Fibroblast of villous mesenchyme (primary cell): ENCODE measurements around the gene CH25H. TPM values are rescaled to one million over a fixed set of nuclear protein-coding genes. Genes with fewer than 3 reads are reported as not detected.

ENCODE experiments used
- DNase-seq: peaks from one replicate; pipeline ENCODE4 v3.0.0-alpha.2; 2010; ENCODE audit warnings: low read depth
- H3K4me3 ChIP-seq: 2 replicates; pipeline ENCODE4 v1.5.1; 2011; ENCODE audit warnings: low read depth, mild to moderate bottlenecking, low read length
- CTCF ChIP-seq: IDR thresholded peaks from 2 replicates; pipeline ENCODE4 v1.5.1; 2012; ENCODE audit warnings: low read depth, mild to moderate bottlenecking, low read length; ENCODE audit not compliant: insufficient read depth
- total RNA-seq: library from RNA; depleted of rRNA; stranded (reverse); fragments of >200 nt; gene quantifications from 2 replicates; pipeline ENCODE4 v1.2.3, GENCODE V29; 2012

The CH25H gene
- total RNA-seq, 1 donor: under 0.01 TPM

- no peak overlapping the region for H3K4me3 ChIP-seq
- TF ChIP-seq CTCF: no peak
- no peak for DNase-seq
These were observed 21.8 kb upstream of the CH25H start for GRCh38 chr10:89228962-89229361.

- DNase-seq: no peak
- no peak for TF ChIP-seq CTCF
- H3K4me3 ChIP-seq: no peak overlapping the region
These were observed 21.0 kb upstream of the CH25H start for GRCh38 chr10:89228146-89228545.

GRCh38 chr10:89226891-89227290, 19.8 kb upstream of the CH25H start:
- no peak for DNase-seq
- no peak for TF ChIP-seq CTCF
- no peak overlapping the region for H3K4me3 ChIP-seq

GRCh38 chr10:89224739-89225443, 17.8 kb upstream of the CH25H start:
- peak; percentile 44 for TF ChIP-seq CTCF
- no peak overlapping the region for H3K4me3 ChIP-seq
- DNase-seq: peak; percentile 23

- no peak for TF ChIP-seq CTCF
- no peak for DNase-seq
- H3K4me3 ChIP-seq: no peak overlapping the region
These were observed 14.8 kb upstream of the CH25H start for GRCh38 chr10:89221919-89222318.

GRCh38 chr10:89219513-89220218, 12.5 kb upstream of the CH25H start:
- no peak for TF ChIP-seq CTCF
- DNase-seq: no peak

More at GRCh38 chr10:89219513-89220218, 12.5 kb upstream of the CH25H start:
- no peak overlapping the region for H3K4me3 ChIP-seq
